HG03097 (cell line): ENCODE measurements around the gene GNAI2.
"Not testable (repeated sequence)": the region's sequence is repeated elsewhere in the genome, so short reads cannot be mapped to it uniquely, and the experiment has no call there.

Experiments
- ATAC-seq: cut with Tn5 transposase; IDR thresholded peaks from one replicate; pipeline ENCODE4 v1.9.1; 2021; ENCODE audit not compliant: unreplicated experiment, low FRiP score

The GNAI2 gene

DNA sequence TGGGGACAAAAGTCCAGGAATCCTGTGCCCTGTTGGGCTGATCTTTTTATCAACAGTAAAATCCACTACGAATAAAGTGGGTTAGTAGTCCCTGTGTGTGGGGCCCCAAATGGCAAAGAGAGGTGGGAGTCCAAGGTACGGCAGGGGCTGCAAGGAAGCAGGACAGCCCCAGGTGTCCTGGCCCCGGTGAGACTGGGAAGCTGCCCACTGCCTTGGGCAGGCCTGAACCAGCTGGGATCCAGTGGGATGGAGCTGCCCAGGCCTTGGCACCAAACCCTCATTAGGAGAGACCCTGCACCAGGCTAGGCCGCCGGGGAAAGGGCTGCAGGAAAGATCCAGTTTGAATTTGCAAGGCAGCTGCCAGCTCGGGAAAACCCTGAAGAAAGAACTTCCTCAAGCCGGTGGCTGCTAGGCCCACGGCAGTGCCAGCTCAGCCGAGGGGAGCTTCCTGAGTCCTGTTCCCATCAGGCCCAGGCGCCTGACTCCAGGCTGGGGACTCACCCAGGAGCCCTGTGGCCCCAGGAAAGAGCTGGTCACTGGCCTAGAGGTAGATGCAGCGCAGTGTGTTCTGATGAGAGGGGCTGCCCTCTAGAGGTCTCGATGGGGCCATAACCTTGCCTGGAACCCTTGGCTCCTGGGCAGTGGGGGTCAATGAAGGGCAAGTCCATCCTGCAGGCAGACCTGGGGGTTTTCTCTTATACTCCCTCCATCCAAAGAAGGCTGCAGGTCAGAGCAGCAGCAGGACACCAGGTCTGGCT lies 14.4 kb upstream of the GNAI2 start:
- ATAC-seq, result no peak

DNA sequence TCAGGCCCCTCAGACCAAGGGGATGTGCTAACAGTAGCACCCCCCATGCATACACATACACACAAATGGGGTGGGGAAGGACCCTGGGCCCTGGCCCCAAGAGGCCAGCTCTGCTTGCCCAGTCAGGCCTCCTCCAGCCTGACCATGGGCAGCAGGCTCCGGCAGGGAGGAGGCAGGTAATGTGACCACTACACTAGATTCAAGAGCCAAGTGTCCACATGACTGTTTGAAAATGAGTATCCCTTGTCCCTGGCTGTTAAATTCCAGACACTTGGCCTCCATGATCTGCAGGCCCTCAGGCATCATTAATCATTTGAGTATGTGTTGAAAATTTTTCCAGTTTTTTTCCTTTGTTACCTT lies 13.9 kb upstream of the GNAI2 start:
- ATAC-seq, result no peak

DNA sequence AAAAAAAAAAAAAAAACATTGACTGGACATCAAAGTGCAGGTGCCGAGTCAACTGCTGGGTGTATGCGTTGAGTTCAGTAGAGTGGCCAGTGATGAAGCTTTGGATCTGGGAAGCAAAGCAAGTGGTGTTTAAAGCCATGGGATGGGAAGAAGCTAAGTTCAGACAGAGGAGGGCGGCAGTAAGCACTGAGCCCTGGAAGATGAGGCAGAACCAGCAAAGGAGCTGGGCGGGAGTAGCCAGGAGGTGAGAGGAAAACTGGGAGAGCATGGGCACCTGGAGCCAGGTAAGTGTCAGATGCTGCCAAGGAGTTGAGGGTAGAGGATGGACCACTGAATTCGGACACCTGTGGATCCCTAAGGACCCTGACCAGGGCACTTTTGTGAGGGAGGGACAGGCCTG lies 11.4 kb upstream of the GNAI2 start:
- ATAC-seq, result no peak

DNA sequence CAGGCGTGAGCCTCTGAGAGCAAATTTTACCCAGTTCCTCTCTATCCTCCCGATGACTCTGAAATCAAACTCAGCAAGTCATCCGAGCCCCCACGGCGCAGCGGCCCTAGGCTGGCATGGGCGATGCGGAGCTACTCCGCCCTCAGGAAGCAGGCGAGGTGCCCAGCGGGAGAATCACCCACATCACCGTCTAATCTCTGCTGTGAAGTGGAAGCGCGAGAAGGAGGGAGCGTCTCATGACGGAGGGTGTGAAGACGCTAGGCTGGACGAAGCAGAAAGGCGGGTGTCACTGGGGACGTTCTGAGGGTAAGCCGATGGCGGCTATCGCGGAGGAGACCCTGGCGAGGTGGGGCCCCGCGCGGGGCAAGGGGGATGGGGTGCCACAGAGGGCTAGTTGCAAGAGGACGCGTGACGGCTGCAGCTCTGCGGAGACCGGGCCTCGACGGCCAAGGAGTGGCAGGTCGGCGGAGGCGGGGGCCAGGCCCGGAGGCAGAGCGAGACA lies 9.1 kb upstream of the GNAI2 start:
- peak; percentile 23 for ATAC-seq

DNA sequence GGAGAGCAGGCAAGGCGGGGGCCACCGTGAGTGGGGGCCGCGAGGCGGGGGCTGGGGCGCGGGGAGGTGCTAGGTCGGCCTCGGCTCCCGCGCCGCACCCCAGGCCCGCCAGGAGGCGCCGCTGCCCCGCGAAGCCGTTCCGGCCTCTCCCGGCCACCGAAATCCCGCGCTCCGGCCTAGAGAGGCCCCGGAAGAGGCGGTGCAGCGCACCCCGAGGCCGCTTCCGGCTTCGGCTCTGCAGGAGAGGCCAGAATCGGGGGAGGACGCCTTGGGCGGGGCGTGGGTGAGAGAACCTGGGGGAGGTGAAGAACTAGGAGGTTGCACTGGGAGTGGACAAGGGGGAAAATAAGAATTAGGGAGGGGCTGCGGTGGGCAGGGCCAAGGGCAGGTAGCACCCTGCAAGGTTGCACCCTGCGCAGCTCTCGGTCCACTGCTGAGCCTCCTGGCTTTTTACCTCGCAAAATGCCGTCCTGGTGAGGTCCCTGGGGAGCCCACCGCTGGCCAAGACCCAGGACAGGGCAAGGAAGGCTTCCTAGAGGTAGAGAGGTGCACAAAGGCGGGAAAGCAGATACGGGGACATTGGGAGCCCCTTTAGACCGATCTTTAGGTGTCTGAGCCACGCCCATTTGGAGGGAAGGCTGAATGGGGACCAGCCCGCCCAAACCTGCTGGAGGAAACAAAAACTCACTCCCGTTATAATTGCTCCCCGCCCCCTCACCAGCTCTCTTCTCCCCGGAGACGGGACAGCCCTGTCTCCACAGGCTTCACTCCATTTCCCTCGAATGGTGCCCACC lies 8.4 kb upstream of the GNAI2 start:
- peak; percentile 79 for ATAC-seq

DNA sequence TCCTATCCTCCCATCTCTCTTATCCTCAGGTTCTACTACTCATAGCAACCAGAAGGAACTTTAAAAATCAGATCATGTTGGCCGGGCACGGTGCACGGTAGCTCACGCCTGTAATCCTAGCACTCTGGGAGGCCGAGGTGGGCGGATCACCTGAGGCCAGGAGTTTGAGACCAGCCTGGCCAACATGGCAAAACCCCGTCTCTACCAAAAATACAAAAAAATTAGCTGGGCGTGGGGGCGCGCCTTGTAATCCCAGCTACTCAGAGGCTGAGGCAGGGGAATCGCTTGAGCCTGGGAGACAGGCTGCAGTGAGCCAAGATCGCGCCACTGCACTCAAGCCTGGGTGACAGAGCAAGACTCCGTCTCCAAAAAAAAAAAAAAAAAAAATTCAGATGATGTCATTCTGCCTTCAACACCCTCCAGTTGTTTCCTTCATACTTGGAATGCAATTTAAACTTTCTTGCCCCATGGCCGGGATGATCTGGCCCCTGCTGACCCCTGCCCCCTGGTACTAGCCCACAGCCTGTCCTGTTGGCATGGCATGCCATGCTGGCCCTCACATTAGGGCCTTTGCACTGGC lies 7.7 kb upstream of the GNAI2 start:
- ATAC-seq, result not testable (repeated sequence)

DNA sequence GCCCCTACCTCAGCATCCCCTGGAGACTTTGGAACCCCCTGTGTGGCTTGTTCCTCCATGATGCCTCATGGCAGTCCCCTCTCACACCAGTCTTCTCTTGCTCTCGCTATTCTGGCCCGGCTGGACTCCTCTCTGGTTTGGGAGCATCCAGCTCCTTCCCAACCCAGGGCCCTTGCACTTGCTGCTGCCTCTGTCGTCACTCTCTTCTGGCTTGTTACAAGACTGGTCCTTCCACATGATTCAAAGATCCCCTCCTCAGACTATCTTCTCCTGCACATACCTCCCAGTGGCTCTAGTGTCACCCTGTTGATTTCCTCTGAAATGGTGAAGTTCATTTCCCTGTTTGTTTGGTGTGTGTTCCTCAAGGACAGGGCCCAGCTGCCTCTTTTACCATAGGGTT lies 6.5 kb upstream of the GNAI2 start:
- no peak for ATAC-seq

DNA sequence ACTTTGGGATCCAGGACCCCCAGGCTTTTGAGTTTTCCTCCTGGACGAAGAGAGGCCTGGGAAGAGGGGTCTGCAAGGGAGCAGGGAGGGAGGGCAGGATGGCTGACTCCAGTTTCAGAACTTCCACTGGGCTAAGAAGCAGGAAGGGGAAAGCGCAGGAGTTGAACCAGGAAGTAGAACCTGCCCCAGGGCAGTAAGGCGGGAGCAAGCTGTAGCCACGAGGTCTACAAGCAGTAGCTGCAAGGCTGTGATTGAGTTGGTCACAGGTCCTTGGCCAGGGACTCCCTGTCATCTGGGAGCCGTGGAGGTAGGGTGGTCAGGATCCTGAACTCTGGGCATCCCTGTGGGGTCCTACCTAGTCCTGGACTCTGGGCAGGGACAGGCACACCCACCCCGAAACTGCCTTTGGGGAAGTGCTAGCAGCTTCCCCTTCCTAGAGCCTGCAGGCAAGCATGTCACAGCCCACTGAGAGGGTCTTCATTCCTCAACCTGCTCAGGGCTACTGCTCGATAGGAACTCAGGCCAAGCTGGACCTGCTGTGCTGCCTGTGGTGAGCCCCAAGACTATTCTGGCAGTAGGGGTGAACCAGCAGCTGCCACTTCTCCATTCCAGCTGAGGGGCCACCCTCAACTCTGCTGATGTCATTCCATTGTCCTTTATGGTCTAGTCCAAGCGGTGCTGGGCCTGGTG lies 5.8 kb upstream of the GNAI2 start:
- no peak for ATAC-seq

DNA sequence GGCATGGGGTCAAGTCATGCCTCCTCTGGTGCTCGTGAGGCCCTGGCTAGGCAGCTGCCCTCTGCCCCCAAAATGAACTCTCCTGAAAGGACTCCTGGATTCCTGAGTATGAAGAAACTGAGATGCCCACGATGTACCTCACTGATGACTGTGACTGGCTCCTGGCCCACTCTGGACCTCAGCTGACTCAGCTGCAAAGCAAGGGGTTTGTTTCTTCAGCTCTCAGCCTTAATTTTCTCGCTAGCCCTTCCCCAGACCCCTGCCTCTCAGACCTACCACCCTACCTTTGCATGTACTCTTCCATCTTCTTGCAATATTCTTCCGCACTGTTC lies 5.2 kb upstream of the GNAI2 start:
- no peak for ATAC-seq

DNA sequence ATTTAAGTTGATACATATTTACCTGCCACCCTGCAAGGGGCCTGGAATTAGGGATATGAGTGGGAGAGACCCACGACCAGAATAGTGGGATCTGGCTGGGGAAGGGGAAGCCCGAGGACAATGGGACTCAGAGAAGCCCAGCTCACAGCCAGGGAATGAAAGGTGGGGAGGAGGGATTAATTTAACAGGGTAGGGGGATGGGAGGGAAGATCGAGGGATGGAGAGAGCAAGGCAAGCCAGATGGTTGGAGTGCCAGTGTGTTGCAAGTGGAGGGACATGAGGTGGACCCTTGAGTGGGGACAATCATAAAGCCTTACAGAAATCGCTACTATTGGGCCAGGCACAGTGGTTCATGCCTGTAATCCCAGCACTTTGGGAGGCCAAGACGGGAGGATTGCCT lies 4.4 kb upstream of the GNAI2 start:
- no peak for ATAC-seq

DNA sequence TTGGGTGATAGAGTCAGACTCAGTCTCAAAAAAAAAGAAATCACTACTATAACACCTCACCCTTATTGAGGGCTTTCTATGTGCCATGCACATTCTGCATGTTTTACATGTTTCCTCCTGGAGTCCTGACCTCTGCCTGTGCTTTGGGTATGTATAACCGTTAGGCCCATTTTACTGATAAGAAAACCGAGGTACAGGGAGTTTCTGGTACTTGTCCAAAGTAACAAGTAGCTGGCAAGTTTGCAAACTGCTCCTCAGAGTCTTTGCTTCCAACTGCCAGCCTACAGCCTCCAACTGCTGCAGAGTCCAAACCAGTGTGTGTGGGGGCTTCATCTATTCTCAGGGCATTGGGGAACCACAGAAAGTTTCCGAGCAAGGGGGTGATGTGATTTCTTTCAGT lies 3.7 kb upstream of the GNAI2 start:
- ATAC-seq, result no peak

DNA sequence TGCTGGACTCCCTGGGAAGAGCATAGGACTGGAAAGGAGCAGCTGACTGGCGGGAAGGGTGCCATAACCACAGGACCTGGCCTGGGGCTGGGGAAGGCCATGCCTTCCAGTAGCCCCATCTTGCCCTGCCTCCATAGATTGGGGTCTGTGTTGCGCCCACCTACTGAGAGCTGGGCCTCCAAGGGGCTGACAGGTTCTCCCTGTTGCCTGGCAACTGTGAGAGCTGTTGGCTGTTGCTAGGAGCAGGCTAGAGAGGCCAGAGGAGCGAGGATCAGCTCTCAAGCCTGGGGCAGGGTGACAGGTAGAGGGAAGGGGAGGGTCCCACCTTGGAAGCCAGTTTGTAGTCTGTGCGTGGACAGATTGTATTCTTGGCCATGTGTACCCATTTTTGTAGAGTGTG lies 2.8 kb upstream of the GNAI2 start:
- ATAC-seq, result no peak

DNA sequence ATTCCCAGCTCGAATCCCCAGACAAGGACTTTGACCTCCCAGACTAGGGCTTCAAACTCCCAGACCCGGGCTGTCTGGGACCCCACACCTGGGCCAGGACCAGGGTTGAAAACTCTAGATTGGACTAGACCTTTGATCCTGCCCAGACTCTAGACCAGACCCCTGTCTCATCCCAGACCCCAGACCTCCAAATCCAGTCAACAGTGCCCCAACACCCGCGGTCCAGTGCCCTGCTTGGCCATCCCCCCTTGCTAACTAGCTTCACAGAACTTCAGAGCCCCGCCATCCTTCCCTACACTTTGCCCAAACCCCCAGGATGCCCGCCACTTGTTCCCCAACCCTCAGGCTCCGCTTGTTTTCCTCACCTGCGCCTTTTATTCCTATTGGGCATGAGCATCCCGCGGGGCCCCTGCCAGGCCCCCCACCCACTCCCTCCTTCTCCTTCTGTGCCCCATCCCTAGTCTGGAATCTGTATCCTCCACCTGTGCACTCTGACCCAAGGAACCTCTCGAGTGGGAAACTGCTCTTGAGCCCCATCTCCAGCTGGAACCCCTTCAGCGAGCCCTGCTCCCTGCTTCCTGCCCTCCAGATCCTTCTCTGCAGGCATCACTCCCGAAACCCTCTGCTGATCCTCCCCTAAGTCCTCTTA lies 604 bp downstream of the GNAI2 start:
- ATAC-seq, result no peak

DNA sequence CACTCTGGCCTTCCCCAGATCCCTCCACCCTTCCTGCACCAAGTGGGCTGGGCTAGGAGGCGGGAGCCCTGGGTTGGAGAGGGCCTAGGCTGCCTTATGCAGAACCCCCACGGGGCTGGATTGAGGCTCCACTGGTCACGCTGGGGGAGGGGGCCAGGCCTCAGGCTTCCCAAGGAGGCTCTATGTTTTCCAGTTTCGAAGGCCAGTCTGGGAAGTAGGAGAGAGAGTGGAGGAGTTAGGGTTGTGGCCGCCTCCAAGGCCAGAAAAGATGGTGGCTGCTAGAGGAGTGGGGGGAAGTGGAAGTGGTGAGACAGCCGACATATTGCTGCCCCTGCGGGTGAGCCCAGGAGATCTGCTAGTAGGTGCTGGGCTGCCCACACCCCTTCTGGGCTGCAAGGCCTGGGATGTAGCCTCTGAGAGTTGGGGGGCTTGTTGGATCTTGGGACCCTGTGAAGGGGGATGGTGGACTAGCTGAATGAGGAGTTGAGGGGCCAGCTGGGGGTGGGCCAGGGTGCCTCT lies 1.2 kb downstream of the GNAI2 start:
- no peak for ATAC-seq

DNA sequence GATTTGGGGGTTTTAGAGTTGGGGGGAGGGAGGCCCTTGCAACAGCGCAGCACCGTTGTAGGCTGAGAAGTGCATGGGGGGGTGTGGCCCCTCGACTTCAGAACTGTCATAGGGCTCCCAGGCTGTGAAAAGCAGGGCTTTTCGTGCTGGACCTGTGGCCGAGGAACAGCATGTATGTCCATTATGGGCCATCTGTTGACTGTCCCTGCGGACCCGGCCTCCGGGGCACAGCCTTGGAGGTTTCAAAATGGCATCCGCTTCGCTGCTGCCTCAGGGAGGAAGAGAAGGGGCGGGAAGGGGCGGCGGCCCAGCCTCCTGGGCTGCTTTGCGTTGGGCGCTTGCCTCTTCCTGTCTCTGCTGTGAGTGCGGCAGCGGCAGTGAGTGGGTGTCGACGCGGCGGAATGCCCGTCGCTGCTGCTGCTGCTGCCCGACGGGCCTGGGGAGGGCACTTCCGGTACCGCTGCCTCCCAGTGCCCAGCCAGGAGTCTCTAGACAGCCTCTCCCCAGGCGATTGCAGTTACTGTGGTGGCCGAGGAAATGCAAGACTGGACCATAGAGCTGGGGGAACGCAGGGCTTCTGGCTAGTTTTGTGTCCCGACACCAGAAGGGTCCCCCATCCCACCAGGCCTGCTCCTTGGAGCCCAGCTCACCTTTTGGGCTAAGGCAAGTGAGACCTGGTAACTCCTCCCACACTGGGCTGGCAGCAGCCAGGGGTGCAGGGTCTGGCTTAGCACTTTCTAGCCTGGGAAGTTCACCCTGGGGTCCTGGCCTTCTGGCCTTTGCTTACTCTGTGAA lies 1.9 kb downstream of the GNAI2 start:
- ATAC-seq, result peak; percentile 26

DNA sequence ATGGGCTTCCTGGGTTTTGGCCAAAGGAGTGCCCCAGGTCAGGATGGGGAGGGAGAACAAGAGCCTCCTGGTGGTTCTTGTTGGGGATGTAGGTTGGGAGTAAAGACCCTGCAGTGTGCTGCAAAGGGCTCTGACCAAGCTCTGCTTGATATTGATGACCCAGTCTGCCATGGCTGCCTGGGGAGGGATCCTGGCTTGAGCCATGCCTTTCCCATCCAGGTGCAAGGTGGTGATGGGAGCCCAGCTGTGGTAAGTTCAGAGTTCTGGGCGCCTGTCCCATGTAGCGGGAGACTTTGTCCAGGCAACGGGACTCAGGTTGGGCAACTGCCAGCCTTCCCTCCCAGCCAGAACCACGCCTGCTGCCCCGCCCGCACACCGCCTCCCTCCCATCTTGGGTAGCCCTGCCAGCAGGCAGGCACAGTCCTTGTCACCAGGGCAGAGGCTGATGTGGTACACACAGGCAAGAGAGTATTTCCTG lies 2.6 kb downstream of the GNAI2 start:
- no peak for ATAC-seq

DNA sequence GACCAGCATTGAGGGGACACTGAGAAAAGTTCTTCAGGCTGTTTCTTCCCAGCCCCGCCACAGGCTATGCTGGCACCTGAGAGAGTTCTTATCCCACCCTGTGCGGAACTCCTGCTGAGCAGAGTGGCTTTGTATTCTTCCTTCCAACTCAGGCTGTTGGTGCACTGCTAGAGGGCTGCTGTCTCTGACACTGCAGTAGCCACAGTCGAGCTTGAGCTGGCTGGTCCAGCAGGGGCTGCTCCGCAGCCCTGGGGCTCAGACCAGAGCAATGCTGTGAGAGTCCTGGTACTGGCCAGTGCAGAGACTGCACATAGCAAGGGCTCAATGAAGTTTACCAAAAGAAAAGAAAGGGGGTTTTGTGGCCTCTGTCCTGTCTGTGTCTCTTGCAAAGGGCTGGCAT lies 3.6 kb downstream of the GNAI2 start:
- ATAC-seq, result no peak

DNA sequence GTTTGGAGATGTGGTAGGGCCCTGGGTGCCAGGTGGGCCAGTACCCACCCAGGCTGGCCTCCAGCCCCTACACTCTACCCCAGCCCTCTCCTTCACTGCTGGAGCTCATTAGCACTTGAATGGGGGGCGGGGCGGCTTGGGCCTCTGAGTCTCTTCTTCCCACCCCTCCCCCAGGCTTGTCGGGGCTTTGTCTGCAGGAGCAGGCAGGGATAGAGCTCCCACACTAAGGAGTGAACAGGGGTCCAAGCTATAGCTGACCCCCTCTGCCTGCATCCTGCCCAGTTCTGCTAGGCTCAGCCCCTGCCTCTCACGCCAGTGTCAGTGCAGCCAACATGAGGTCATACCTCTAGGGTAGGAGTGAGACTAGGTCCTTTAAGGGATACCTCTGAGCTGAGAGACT lies 5.2 kb downstream of the GNAI2 start:
- ATAC-seq, result no peak

DNA sequence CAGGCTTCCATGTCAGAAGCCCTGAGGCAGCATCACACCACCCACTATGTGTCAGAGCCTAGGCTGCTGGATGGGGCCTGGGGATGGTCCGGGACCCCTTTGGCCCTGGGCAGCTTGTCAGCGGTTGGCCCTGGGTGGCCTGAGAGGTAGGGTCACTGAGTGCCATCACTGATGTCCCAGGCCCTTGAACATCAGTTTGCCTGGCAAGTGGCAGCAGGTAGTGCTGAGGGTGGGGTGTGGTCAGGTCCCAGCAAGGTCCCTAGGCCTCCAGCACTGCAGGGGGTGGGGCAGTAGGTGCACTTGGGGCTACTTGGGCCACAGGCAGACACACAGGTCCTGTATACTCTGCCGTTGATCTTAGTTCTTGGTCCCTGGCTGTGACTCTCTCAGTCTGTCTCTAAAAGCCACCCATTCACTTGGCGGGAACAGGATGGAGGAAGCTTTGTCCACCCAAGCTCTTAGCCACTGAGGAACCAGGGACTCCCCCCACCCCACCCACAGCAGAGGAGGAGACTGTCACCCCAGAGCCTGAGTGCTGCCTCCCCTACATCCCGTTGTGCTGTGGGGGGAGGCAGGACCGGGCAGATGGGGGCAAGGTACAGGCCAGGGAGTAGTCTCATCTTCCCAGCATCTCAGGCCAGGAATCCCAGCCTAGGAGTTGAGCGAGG lies 5.8 kb downstream of the GNAI2 start:
- ATAC-seq, result no peak
